ENCODE data around the gene GRAMD2A. TPM values are rescaled to one million over a fixed set of nuclear protein-coding genes. Genes with fewer than 3 reads are reported as not detected.

The GRAMD2A gene
- total RNA-seq, 1 donor from 2014 or later = 2.6 TPM

- Mint-ChIP-seq H3K27ac (no peak overlapping the region), H3K27me3 (ENCODE audit: low read depth) (peaks cover 15% of the 10 kb centered on the region), H3K9me3 (no peaks in the 10 kb centered on the region), H3K4me3 (no peak overlapping the region), H3K4me1 (peaks cover 4% of the 10 kb centered on the region), H3K36me3 (no peaks in the 10 kb centered on the region)
- DNase-seq (ENCODE audit: low spot score in 2 of 2, unreplicated experiment in 2 of 2) = no peak
- TF ChIP-seq CTCF (IDR thresholded peaks at IDR 0.05; ENCODE audit: unreplicated experiment) = no peak
These were observed 14.9 kb downstream of the GRAMD2A start for GRCh38 chr15:72182673-72183072.

DNA sequence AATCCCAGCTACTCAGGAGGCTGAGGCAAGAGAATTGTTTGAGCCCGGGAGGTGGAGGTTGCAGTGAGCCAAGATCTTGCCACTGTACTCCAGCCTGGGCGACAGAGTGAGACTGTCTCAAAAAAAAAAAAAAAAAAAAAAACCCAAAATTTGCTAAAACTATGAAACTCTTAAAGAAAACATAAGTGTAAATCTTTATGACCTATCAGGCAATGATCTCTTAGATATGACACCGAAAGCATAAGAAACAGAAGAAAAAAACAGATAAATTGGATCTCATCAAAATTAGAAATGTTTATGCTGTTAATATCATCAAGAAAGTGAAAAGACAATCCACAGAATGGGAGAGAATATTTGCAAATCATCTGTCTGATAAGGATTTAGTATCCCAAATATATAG is 15.3 kb downstream of the GRAMD2A start:
- H3K36me3 Mint-ChIP-seq = no peaks in the 10 kb centered on the region
- no peak overlapping the region for H3K4me3 Mint-ChIP-seq
- DNase-seq (ENCODE audit: low spot score in 2 of 2, unreplicated experiment in 2 of 2) = no peak
- peaks cover 4% of the 10 kb centered on the region for H3K4me1 Mint-ChIP-seq
- peaks cover 15% of the 10 kb centered on the region for H3K27me3 Mint-ChIP-seq (ENCODE audit: low read depth)
- no peak overlapping the region for H3K27ac Mint-ChIP-seq
- no peaks in the 10 kb centered on the region for H3K9me3 Mint-ChIP-seq
- no peak for TF ChIP-seq CTCF (IDR thresholded peaks at IDR 0.05; ENCODE audit: unreplicated experiment)

DNA sequence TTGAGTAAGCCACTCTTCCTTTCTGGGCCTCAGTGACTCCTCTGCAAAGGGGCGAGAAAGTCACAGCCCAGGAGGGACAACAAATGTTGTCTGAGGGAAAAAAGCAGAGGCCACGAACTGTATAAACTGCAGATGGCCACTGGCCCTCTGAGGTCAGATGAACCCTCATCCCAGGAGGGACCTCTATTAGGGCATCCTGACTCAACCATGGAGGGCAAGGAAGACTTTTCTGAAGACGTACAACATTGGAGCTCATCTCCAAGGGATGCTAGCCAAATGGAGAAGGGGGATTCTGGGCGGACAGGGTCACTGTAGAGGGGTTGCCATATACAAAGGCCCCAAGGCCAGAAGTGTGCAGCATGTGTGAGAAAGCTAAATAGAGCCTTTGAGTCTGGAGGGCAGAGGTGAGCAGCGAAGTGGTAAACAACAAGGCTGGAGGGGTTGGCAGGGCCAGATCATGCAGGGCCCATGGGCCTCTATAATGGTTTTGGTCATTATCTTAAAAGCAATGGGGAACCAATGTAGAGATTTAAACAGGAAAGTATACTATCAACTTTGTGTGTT is 16.7 kb downstream of the GRAMD2A start:
- Mint-ChIP-seq H3K4me3 (no peak overlapping the region), H3K27ac (no peak overlapping the region), H3K27me3 (ENCODE audit: low read depth) (peaks cover 15% of the 10 kb centered on the region), H3K9me3 (no peaks in the 10 kb centered on the region), H3K36me3 (no peaks in the 10 kb centered on the region), H3K4me1 (peaks cover 4% of the 10 kb centered on the region)
- DNase-seq (ENCODE audit: low spot score in 2 of 2, unreplicated experiment in 2 of 2) = no peak
- TF ChIP-seq CTCF (IDR thresholded peaks at IDR 0.05; ENCODE audit: unreplicated experiment) = no peak

GRCh38 chr15:72179950-72180581 is 17.5 kb downstream of the GRAMD2A start:
- no peaks in the 10 kb centered on the region for H3K36me3 Mint-ChIP-seq

DNA sequence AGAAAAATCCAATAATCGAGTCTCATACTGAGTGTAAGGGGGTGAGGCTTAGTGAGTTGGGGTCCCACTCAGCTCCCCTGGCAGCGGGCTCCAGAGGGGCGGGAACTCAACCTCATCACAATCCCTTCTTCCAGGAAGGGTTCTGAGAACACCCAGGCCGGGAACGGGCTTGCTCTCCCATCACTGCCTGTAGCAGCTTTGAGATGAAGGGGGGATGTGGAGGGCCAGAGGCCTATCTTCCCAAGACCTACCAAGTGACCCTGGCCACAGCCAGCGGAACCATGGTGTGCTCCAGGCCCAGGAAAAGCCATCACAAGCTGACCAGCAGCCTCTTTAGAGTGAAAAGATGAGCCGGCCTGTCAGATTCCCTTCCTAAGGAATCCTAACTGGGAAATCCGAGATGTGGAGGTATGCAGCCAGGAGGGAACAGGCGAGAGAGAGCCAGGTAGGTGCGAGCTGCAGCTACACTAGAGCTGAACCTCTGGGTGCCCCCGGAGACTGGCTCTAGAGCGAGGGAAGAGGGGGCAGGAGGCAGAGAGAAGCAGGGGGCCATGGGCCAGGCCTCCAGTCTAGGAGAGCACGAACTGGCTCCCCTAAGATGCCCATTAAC is 18.5 kb downstream of the GRAMD2A start:
- H3K4me1 Mint-ChIP-seq = peaks cover 9% of the 10 kb centered on the region
- no peak for DNase-seq (ENCODE audit: low spot score in 2 of 2, unreplicated experiment in 2 of 2)
- H3K4me3 Mint-ChIP-seq = no peak overlapping the region
- peaks cover 6% of the 10 kb centered on the region for H3K27me3 Mint-ChIP-seq (ENCODE audit: low read depth)
- H3K27ac Mint-ChIP-seq = no peak overlapping the region
- H3K36me3 Mint-ChIP-seq = no peaks in the 10 kb centered on the region
- H3K9me3 Mint-ChIP-seq = no peaks in the 10 kb centered on the region
- no peak for TF ChIP-seq CTCF (IDR thresholded peaks at IDR 0.05; ENCODE audit: unreplicated experiment)

More at GRCh38 chr15:72179950-72180581, 17.5 kb downstream of the GRAMD2A start:
- no peak for TF ChIP-seq CTCF (IDR thresholded peaks at IDR 0.05; ENCODE audit: unreplicated experiment)
- H3K27ac Mint-ChIP-seq = no peak overlapping the region
- H3K9me3 Mint-ChIP-seq = no peaks in the 10 kb centered on the region
- no peak overlapping the region for H3K4me3 Mint-ChIP-seq
- peaks cover 10% of the 10 kb centered on the region for H3K27me3 Mint-ChIP-seq (ENCODE audit: low read depth)
- H3K4me1 Mint-ChIP-seq = peaks cover 4% of the 10 kb centered on the region
- DNase-seq (ENCODE audit: low spot score in 2 of 2, unreplicated experiment in 2 of 2) = no peak
